LNCAP (cell line): ENCODE measurements around the gene CES2.

Source experiments
- TF ChIP-seq, protein P1 (sequence below): fragments of 450-650 bp; IDR thresholded peaks from 2 replicates; pipeline ENCODE4 v1.5.1; 2017; ENCODE audit warnings: mild to moderate bottlenecking

CES2 gene

DNA sequence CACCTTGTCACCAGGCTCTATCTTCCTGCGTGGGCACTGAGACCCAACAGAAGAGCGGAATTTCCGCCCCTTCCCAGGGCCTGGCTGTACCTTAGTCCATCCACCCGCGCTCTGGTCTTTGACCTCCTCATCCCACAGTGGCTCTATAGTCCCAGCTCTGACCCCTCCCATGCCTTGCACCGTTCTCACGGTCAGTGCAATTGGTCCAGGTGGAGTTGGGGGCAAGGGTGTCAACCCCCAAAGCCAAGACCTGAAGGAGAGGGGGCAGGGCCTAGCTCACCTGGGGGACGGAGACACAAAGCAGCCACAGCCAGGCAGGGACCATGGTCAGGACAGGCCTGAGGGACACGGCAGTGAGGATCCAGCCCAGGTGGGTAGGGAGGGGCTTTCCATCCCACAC lies 17.6 kb upstream of the CES2 start:
- TF ChIP-seq, protein P1, sequence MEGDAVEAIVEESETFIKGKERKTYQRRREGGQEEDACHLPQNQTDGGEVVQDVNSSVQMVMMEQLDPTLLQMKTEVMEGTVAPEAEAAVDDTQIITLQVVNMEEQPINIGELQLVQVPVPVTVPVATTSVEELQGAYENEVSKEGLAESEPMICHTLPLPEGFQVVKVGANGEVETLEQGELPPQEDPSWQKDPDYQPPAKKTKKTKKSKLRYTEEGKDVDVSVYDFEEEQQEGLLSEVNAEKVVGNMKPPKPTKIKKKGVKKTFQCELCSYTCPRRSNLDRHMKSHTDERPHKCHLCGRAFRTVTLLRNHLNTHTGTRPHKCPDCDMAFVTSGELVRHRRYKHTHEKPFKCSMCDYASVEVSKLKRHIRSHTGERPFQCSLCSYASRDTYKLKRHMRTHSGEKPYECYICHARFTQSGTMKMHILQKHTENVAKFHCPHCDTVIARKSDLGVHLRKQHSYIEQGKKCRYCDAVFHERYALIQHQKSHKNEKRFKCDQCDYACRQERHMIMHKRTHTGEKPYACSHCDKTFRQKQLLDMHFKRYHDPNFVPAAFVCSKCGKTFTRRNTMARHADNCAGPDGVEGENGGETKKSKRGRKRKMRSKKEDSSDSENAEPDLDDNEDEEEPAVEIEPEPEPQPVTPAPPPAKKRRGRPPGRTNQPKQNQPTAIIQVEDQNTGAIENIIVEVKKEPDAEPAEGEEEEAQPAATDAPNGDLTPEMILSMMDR = no peak

DNA sequence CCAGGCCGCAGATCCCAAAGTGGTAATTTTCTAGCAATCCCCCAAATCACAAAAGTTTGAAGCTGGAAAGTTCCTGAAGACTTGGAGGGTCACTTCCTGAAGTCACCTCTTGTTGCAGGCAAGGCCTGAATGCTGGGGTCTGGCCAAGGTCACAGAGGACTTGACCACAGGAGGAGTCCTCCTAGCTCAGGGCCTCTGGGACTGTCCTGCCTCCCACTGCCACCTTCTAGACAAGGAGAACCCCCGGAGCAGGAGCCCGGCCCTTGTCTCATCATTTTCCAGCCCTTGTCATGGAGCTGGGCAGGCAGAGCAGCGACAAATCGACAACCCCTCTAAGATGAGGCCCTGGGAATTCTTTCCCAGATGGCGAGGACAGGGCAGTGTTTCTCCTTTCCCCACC lies 17.0 kb upstream of the CES2 start:
- TF ChIP-seq, protein P1 = no peak

DNA sequence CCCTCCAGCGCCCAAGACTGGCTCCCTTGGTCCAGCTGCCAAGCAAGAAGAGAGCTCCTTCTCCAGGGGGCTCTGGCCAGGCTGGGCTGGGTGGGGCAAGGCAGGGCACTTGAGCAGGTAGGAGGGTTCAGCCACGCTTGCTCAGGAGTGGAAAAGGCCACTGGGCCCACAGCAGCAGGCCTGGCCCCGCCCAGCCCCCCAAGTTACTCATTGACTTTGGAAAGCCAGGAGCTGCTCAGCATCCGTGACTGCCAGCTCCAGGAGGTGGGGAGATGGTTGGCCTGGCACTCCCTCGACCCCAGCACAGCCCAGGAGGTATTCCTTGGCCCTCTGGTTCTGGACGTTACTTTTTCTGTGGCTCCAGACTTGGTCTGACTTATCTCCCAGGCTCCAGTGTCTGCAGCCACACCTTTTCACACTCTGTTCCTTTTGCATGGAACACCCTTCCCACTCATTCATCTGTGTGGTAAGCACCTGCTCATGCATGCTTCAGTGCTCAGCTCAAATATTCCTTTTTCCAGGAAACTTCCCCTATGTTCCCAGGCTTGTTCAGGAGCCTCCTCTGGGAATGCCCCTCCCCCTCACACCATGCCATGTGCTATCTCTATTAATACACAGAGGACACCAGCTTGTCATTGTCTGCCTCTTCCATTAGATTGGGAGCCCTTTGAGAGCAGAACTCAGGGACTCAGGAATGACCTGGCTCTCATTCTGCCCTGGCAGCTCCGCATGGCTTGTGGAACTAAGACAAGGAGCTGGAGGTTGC lies 16.3 kb upstream of the CES2 start, which contains the start of gene CDH16:
Gene CDH16 (minus strand): TSS at position 83 of the 766 bp plus-strand sequence. CDS start 820 bp downstream, outside the sequence.
- TF ChIP-seq, protein P1 = no peak

DNA sequence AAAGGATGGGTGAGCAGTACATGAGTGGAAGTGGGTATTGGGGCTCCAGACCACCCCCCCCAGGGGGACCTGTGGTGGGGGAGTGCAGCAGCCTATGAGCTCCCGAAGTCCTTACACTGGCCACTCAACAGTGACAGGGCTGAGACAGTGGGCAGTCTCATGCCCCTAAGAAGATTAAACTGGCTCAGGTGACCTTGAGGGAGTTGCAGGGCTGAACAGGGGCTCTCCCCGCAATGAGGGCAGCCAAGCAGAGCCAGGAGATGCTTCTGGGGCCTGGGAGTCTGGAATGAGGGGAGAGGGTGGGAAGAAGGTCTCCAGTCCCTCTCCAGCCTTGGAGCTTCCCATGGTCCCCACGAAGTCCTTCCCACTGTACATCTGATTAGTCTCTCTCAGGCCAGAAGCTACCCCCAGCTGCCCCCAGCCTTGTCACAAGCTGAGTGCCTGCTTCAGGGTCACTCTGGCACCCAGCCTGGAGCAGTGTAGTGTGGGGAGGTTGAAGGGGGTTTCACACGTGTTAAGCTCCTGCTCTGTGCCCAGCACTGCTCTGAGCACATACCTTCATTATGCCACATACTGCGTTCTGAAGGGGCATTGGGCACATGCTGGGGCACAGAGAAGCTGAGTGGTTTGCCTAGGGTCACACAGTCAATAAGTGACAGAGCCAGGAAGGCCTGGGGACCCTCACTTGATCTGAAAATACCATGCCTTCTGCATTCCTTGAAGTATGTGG lies 15.6 kb upstream of the CES2 start:
- TF ChIP-seq, protein P1 = no peak

DNA sequence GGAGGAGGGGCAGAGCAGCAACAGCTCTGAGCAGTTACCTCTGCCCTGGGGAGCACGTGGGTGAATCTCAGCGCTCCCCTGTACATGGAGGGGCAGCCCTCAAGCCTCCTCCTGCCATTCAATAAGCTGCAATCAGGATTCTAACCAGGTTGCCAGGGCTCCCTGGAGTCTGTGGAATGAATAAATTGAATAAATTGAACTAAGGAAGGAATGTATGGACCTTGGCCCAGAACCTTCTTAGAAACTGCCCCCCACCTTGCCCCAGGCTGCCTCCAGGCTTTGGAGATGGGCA lies 15.1 kb upstream of the CES2 start:
- TF ChIP-seq, protein P1 = no peak

DNA sequence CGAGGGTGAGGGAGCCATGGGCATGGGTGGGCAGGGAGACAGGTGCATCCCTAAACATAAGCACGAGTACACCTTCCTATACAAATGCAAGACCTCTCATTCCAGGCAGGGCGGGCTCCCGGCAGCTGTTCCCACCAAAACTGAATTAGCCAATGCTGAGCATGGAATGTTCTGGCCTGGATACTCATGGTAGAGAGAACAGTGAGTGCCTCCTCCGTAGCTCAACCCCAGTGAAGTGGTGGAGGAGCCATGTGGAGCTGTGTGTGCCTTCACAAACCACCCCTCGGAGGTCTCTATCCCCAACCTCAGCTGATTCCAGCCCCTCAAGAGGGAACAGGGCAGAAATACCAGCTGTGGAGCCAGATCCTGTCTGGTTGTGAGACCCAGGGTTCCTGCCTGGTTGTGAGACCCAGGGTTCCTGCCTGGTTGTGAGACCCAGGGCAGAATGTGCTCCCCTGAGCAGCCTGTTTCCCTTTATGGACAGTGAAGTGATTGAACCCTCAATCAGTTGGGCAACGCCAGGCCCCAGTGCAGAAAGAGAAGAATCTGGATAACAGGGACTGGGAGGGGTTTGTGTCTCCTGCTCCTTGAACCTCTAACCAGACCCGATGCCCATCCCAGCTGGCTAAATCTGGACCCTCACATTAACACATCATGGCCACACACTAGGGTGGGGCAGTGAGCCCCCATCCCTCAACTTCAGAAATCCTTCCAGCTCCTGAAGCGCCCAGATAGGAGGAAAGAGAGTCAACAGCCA lies 14.2 kb upstream of the CES2 start:
- TF ChIP-seq, protein P1 = no peak

DNA sequence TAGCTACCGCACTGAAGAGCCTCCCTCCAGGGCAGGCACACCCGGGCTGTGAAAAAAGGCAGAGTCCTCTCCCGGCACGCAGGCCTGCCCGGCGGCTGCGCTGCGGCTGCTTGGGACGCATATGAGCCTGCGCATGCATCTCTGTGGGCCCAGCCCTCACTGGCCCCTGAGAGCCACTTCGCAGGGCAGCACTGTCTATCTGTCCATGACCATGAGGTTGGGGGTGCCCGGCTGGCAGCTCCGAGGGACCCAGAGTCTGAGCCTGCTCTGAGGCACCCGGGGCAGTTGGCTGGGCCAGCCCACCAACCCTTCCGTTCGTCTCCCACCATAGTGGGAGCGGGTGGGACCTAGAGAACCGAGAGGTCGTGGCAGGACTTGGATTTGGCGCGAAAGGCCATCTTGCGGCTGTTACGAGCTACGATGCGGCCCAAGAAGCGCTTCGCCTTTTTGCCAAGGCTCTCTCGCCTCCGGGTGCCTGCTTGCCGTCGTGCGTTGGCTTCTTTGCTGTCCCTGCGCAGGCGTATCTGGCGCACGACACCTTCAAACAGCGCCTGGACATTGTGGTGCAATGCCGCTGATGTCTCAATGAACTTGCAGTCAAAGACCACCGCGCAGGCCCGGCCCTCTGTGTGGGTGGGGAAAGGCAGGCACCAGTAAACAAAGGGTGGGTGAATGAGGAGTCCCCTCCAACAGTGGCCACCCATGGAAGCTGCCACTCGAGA lies 13.4 kb upstream of the CES2 start:
- TF ChIP-seq, protein P1 = no peak
